ENCODE data around the gene ZNF674.

The ZNF674 gene
- total RNA-seq: 4.4 to 6.6 (median 5.5) reads per million in 4 donors

- peak; percentile 85 to 92 (median 88) for DNase-seq
Observed at GRCh38 chrX:46545111-46546005, at the start of gene ZNF674. Gene ZNF674 (minus strand): TSS chrX:46545421. CDS start chrX:46542087, 3,334 bp downstream.

DNA sequence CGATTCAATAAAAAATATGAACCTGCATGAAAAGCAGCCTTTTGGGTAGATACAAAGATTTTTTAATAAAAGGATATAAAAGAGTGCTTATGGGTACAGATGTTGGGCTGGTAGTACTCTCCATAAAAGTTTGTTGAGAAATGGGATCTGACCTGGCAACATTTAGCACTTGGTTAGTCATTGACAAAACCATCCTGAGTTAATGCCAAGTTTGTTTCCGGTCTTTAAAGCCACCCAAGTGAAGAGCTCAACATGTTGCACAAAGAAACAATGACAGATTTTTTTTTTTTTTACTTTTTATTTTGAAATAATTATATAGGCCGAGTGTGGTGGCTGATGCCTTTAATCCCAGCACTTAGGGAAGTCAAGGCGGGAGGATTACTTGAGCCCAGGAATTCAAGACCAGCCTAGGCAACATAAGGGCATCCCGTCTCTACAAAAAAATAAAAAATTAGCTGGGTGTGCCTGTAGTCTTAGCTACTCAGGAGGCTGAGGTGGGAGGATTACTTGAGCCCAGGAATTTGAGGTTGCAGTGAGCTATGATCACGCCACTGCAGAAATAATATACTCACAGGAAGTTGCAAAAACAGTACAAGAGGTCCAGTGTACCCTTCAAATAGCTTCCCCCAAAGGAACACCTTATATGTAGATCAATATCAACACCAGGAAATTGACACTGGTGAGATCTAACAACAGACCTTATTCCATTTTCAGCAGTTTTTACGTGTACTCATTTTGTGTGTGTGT is 44.9 kb upstream of the ZNF674 start:
- no peak for DNase-seq

GRCh38 chrX:46588263-46588662 is 43.0 kb upstream of the ZNF674 start:
- peak in 4 of 5 donors; percentile 4 to 42 (median 26) for DNase-seq

- no peak for DNase-seq
Observed at GRCh38 chrX:46587753-46588171, 42.5 kb upstream of the ZNF674 start.

GRCh38 chrX:46587158-46587557 is 41.9 kb upstream of the ZNF674 start:
- DNase-seq: peak in 1 of 5 donors; percentile 53

DNA sequence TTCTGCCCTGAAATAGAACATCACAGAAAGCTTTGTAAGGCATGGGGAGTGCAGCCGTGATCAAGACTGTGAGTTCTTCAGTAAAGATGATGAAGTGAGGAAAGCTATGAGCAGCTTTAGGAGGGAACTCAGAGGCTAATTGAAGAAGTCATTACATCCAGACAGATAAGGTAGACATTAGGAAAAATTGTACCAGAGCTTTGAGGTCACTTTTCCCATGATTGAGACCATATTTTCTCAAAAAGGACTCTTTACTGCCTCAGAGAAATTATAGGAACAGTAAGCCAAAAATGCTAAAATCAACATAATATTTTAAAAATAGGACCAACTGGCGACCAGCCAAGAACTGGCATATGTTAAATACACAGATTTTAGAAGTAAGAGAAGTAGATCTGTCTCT is 39.5 kb upstream of the ZNF674 start:
- no peak for DNase-seq

- DNase-seq: no peak
Observed at GRCh38 chrX:46582966-46583365, 37.7 kb upstream of the ZNF674 start.

GRCh38 chrX:46582325-46582724 is 37.1 kb upstream of the ZNF674 start:
- DNase-seq: no peak

GRCh38 chrX:46580613-46581012 is 35.4 kb upstream of the ZNF674 start:
- DNase-seq: no peak

GRCh38 chrX:46579250-46579649 is 34.0 kb upstream of the ZNF674 start:
- DNase-seq: no peak

- DNase-seq: no peak
Observed at GRCh38 chrX:46577221-46578005, 32.2 kb upstream of the ZNF674 start.

DNA sequence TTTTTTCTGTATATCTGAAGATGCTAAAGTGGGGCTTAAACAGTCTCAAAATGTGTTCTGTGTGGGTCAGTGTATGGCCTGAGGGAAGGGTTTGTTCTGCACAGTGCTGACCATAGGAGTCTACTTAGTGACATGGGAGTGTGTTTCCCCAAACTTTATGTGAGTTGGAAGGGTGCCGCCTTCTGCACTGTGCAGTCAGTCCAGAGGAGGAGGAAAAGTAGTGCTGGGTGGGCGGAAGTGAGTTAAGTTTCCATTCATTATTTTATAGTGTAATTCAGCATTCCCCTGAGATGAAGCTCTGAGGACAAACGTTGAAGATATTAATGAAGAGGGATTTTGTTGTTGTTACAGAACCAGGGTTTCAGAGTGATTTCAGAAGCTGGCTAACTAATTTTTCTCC is 31.2 kb upstream of the ZNF674 start:
- no peak for DNase-seq

- no peak for DNase-seq
Observed at GRCh38 chrX:46575991-46576392, 30.8 kb upstream of the ZNF674 start.

DNA sequence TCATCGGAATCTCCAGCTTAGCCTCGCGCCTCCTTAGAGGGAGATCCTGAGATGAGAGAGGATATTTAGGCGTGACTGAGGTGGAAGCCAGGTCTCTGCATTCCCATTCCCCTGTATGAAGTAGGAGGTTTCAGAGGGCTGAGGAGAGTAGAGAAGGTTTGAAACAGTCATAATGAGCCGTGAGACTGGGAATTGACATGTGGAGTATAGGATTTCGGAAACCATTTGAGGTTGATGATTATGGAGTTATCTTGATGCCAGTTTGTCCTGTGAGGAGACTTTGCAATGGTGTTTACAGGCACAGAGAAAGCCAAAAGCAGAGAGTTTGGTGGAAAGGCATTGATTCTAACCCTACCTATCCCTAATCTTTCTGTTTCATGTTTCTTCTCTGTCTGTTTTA is 30.4 kb upstream of the ZNF674 start:
- no peak for DNase-seq

DNA sequence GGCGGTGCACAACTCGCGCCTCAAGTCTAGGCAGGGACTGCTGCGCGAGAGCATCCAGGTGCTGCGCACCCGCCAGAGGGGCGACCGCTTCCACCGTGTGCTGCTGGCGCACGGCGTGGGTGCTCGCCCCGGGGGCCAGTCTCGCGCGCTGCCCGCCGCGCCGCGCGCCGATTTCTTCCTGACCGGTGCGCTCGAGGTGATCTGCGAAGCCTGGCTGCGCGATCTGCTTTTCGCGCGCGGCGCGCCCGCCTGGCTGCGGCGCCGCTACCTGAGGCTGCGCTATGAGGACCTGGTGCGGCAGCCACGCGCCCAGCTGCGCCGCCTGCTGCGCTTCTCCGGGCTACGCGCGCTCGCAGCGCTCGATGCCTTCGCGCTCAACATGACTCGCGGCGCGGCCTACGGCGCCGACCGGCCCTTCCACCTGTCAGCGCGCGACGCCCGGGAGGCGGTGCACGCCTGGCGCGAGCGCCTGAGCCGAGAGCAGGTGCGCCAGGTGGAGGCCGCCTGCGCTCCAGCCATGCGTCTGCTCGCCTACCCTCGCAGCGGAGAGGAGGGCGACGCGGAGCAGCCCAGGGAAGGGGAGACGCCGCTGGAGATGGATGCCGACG is 29.7 kb upstream of the ZNF674 start:
- DNase-seq: peak; percentile 7 to 60 (median 27)

- peak; percentile 59 to 81 (median 72) for DNase-seq
Observed at GRCh38 chrX:46573892-46574773, 28.9 kb upstream of the ZNF674 start.

DNA sequence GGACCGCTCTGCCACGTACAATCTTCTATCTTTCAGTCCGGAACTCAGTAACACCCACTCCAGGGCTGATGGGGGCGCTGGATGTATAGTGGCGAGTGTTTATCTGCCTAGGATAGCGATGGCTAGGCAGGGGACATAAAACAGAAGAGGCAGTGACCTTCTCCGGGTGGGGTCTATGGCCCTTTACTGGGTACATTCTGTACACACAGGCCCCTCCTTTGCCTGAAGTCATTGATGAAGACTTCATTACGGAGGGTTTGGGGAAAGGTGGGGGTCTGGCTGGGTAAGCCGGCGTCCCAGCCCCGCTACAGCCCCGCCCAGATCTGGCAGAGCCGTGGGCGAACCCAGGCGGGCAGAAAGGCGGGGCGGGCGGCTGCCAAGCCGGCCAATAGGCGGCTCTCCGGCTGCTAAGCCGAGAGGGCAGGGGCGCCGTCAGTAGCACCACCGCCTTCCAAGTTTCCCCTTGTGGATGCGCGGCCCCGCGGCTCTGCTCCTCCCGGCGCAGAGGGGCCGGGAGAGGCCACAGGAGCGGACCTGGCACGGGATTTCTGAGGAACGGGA is 28.2 kb upstream of the ZNF674 start, which contains the start of gene CHST7:
CHST7 (plus strand) TSS at position 435 of the 561 bp plus-strand sequence. CDS start 167 bp downstream, outside the sequence.
- peak; percentile 26 to 78 (median 53) for DNase-seq

DNA sequence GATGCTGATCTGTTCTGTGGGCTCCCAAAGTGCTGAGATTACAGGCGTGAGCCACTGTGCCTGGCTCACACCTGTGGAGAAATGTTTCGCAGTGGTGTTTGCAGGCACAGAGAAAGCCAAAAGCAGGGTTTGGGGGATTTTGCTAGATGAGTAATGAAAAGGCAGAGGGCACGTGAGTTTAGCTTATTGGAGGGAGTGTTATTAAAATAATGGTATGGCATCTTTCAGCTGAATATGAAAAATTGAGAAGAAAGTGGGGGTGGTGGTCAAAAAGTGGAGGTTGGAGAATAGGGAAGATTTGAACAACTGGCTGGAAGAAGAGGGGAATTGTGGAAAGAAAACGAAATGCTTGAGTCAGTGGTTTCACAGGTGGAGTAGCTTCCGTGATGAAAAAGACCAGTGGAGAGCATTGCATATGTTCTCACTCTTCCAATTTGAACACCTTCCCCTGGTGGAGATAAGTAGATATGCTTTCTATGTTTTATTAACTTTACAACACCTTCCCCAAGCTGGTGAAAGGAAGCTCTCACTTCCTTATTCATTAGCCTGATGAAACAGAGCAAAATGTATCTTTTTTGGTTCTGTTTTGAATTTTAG is 27.2 kb upstream of the ZNF674 start:
- DNase-seq: peak in 3 of 5 donors; percentile 12 to 42 (median 16)

- DNase-seq: no peak
Observed at GRCh38 chrX:46571423-46572339, 26.5 kb upstream of the ZNF674 start.
